Measurements from ENCODE around the gene TRPC4.

Gene TRPC4

DNA sequence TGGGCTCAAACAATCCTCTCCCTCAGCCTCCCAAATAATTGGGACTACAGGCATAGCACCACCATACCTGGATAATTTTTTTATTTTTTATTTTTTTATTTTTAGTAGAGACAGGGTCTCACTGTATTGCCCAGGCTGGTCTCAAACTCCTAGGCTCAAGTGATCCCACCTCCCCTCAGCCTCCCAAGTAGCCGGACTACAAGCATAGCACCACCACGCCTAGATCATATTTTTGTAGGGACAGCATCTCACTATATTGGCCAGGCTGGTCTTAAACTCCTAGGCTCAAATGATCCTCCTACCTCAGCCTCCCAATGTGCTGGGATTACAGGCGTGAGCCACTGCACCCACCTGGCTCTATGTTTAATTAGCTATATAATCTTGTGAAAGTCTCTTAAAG lies 114.2 kb downstream of the TRPC4 start:
- no peaks in the 10 kb centered on the region for H3K9me2 ChIP-seq (replicated peaks; ENCODE audit: insufficient read depth, low read length)
- H3K27me3 ChIP-seq (ENCODE audit: low read length): no peaks in the 10 kb centered on the region
- TF ChIP-seq EZH2phosphoT487 (conservative IDR thresholded peaks at IDR 0.05; ENCODE audit: low read length): no peak
- TF ChIP-seq, protein P1, sequence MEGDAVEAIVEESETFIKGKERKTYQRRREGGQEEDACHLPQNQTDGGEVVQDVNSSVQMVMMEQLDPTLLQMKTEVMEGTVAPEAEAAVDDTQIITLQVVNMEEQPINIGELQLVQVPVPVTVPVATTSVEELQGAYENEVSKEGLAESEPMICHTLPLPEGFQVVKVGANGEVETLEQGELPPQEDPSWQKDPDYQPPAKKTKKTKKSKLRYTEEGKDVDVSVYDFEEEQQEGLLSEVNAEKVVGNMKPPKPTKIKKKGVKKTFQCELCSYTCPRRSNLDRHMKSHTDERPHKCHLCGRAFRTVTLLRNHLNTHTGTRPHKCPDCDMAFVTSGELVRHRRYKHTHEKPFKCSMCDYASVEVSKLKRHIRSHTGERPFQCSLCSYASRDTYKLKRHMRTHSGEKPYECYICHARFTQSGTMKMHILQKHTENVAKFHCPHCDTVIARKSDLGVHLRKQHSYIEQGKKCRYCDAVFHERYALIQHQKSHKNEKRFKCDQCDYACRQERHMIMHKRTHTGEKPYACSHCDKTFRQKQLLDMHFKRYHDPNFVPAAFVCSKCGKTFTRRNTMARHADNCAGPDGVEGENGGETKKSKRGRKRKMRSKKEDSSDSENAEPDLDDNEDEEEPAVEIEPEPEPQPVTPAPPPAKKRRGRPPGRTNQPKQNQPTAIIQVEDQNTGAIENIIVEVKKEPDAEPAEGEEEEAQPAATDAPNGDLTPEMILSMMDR (IDR thresholded peaks at IDR 0.05; ENCODE audit: insufficient read depth, low read length, poor library complexity, severe bottlenecking): no peak
- no peak overlapping the region for H3K4me2 ChIP-seq (ENCODE audit: low read depth, low read length, poor library complexity, severe bottlenecking)
- no peaks in the 10 kb centered on the region for H3K36me3 ChIP-seq (ENCODE audit: low read length)
- H3K9me3 ChIP-seq (ENCODE audit: insufficient read depth, low read length): no peaks in the 10 kb centered on the region
- no peaks in the 10 kb centered on the region for H3F3A ChIP-seq (ENCODE audit: insufficient read depth)
- no peak overlapping the region for H3K9ac ChIP-seq (ENCODE audit: low read length)
- H3K4me3 ChIP-seq (ENCODE audit: insufficient read depth, low read length, poor library complexity, severe bottlenecking): no peak overlapping the region
- no peaks in the 10 kb centered on the region for H3K79me2 ChIP-seq (ENCODE audit: insufficient read depth, low read length)
- H2AFZ ChIP-seq (ENCODE audit: low read depth, low read length, severe bottlenecking): no peak overlapping the region
- H3K27ac ChIP-seq (ENCODE audit: low read depth, low read length): no peak overlapping the region
- H4K20me1 ChIP-seq (ENCODE audit: low read depth, low read length): no peaks in the 10 kb centered on the region

DNA sequence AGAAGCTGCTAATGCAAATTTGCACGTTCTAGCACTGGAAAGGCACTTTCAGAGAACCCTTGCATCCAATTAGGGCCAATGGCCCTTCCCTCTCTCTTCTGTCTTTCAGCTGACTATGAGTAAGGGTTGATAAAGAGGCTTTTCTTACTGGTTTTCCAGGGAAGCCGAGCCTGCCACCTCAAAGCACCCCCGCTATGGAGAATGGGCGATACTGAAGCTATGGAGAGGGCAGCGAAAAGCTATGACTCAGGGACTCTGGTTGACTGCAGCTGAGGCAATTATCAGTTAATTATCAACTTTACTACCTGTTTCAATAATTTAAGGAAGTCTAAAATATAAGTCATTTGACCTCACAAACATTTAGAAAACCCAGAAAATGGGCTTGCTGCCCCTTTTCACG lies 115.8 kb downstream of the TRPC4 start:
- no peak for TF ChIP-seq EZH2phosphoT487 (conservative IDR thresholded peaks at IDR 0.05; ENCODE audit: low read length)
- TF ChIP-seq, protein P1 (IDR thresholded peaks at IDR 0.05; ENCODE audit: insufficient read depth, low read length, poor library complexity, severe bottlenecking): no peak
- H3K9me3 ChIP-seq (ENCODE audit: insufficient read depth, low read length): no peaks in the 10 kb centered on the region
- H4K20me1 ChIP-seq (ENCODE audit: low read depth, low read length): no peaks in the 10 kb centered on the region
- H3K4me2 ChIP-seq (ENCODE audit: low read depth, low read length, poor library complexity, severe bottlenecking): no peak overlapping the region
- H2AFZ ChIP-seq (ENCODE audit: low read depth, low read length, severe bottlenecking): no peak overlapping the region
- no peaks in the 10 kb centered on the region for H3K36me3 ChIP-seq (ENCODE audit: low read length)
- no peak overlapping the region for H3K27ac ChIP-seq (ENCODE audit: low read depth, low read length)
- no peaks in the 10 kb centered on the region for H3K27me3 ChIP-seq (ENCODE audit: low read length)
- no peak overlapping the region for H3K9ac ChIP-seq (ENCODE audit: low read length)
- no peaks in the 10 kb centered on the region for H3F3A ChIP-seq (ENCODE audit: insufficient read depth)
- H3K4me3 ChIP-seq (ENCODE audit: insufficient read depth, low read length, poor library complexity, severe bottlenecking): no peak overlapping the region
- no peaks in the 10 kb centered on the region for H3K9me2 ChIP-seq (replicated peaks; ENCODE audit: insufficient read depth, low read length)
- H3K79me2 ChIP-seq (ENCODE audit: insufficient read depth, low read length): no peaks in the 10 kb centered on the region

DNA sequence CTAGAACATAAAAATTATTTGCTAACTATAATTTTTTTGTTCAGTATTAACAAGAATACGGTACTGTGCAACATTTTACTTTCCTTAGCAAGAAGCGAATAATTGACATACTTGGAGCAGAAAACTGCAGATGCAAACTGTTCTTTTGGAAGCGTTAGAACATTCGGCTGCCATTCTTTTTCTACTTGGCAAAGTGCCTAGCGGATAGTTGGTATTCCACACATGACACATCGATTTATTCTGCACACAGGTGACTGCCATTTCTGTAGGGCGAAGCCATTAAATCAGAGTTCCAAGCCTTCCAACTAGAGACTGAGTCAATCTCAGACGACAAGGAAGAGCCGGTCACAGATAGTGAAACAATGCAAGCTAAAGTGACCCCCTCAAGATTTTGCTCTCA lies 117.4 kb downstream of the TRPC4 start:
- no peaks in the 10 kb centered on the region for H3K9me2 ChIP-seq (replicated peaks; ENCODE audit: insufficient read depth, low read length)
- no peaks in the 10 kb centered on the region for H4K20me1 ChIP-seq (ENCODE audit: low read depth, low read length)
- H3K79me2 ChIP-seq (ENCODE audit: insufficient read depth, low read length): no peaks in the 10 kb centered on the region
- H3K9me3 ChIP-seq (ENCODE audit: insufficient read depth, low read length): no peaks in the 10 kb centered on the region
- TF ChIP-seq, protein P1 (IDR thresholded peaks at IDR 0.05; ENCODE audit: insufficient read depth, low read length, poor library complexity, severe bottlenecking): no peak
- TF ChIP-seq EZH2phosphoT487 (conservative IDR thresholded peaks at IDR 0.05; ENCODE audit: low read length): no peak
- no peak overlapping the region for H3K9ac ChIP-seq (ENCODE audit: low read length)
- H3K4me3 ChIP-seq (ENCODE audit: insufficient read depth, low read length, poor library complexity, severe bottlenecking): no peak overlapping the region
- no peak overlapping the region for H3K27ac ChIP-seq (ENCODE audit: low read depth, low read length)
- no peak overlapping the region for H3K4me2 ChIP-seq (ENCODE audit: low read depth, low read length, poor library complexity, severe bottlenecking)
- H3K36me3 ChIP-seq (ENCODE audit: low read length): no peaks in the 10 kb centered on the region
- no peaks in the 10 kb centered on the region for H3K27me3 ChIP-seq (ENCODE audit: low read length)
- no peaks in the 10 kb centered on the region for H3F3A ChIP-seq (ENCODE audit: insufficient read depth)
- H2AFZ ChIP-seq (ENCODE audit: low read depth, low read length, severe bottlenecking): no peak overlapping the region
